Activated CD4-positive, alpha-beta T cell treated with anti-CD3 and anti-CD28 coated beads for 48 hours (primary cell): ENCODE results near the gene NR2F2.

Experiments
- DNase-seq: peaks from one replicate; pipeline ENCODE4 v3.0.0-alpha.2; 2020

The NR2F2 gene

GRCh38 chr15:96355568-96356187 is 25.2 kb downstream of the NR2F2 start:
- no peak for DNase-seq

DNA sequence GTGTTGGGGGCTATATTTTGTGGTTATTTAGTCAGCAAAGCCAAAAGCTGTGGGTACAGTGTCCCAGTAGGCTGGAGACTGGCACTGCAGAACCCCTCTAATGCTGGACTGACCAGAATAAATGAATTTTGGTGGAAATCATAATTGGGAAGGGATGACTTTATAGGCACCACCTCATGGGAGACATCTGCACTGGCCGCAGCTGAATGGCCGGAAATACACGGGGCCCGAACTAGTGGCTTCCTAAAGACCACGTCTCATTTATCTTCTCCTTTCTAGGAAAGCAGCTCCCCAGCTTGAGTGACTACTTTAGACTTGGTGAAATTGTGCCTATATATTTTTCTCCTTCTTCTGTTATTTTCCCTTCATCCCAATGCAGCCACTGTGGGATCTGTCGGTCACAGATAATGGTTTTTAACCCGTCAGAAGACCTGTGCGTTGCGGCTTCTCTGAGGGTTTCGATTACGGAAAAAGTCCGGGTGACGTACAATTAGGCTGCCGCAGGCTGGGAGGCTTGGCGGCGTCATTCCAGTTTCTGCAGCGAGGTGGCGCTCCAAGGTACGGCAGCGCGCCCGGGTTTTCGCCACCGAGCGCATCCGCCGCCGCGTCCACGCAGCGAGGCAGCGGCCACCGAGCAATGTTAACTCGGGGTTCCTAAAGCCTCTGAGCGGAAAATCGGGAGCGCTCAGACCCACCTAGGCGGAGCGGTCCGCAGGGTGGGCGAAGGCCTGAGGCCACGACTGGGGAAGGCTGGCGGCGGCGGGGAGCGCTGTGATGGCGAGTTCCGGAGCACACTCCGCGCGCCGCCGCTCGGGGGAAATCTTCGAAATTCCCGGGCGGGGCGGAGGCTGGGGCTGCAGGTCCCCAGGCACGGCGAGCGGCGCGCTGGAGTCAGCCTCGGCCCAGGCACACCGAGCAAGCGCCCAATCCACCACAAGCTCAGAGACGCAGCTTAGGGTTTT is 26.3 kb downstream of the NR2F2 start:
- DNase-seq, result peak; percentile 84

DNA sequence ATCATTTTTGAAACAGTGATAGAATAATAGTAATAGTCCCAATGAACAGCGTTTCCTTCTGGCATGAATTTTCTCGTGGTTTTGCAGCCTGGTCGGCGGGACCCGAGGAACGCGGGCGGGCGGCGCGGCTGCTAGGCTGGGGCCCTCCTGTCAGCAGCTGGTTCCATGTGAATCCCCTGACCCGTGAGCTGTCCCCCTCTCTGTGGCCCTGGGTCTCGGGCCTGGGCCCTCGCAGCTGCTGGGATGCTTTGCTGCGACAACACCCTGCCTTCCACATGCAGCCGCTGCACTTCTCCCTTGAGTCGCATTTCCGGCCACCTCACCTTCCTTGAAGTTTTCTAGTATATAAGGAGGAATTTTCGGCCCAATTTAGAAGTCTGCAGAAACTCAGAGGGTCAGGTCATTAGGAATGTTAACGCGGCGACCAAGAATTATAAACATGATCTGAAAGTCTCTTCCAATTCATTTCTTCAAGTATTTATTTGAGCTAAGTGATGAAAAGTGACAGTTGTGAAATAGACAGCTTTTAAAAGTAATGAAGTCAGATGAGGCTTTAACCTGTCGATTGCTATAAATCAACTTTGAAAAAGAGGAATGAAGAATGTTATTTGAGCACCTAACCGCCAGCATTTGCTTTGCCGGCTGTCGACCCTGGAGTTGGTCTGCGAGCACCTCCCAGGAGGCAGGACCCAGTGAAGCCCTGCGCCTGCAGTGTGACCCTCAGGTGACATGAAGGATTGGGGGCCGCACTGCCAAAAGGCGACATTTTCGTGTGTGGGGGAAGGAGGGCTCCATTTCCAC is 27.7 kb downstream of the NR2F2 start:
- no peak for DNase-seq

- no peak for DNase-seq
Measured at GRCh38 chr15:96358821-96359615, 28.5 kb downstream of the NR2F2 start.

- no peak for DNase-seq
Measured at GRCh38 chr15:96359616-96360521, 29.4 kb downstream of the NR2F2 start.

DNA sequence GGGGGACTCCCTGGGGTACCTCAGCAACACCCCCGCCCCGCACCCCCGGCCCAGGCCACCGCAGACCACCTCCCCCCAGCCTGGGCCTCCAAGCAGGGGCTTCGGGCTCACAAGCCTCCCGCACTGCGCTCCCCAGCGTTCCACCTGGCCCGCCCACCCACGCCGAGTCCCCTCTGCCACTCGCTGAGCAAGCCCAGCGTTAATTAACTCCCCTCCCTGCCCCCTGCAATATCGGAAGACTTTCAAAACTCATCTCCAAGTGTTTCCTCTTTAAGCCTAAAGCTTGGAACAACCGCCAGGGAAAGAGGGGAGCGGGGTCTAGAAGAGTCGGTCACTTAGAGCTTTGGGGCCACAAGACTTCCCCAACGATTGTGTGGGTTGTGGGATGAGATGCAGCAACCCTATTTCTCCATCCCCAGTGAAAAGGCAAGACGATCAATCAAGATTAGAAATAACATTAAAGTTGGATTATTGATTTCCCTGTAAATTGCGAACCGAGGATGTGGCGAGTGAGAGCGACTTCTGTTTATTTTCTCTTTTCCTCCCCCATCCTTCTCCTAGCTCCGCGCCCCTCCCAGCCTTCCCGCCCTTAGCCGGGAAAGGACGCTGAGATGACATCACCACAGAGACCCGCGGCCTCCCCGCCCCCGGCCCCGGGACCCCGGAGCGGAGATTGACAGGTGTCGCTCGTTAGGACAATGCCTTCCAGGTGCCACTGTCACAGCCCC is 30.2 kb downstream of the NR2F2 start:
- DNase-seq, result no peak

DNA sequence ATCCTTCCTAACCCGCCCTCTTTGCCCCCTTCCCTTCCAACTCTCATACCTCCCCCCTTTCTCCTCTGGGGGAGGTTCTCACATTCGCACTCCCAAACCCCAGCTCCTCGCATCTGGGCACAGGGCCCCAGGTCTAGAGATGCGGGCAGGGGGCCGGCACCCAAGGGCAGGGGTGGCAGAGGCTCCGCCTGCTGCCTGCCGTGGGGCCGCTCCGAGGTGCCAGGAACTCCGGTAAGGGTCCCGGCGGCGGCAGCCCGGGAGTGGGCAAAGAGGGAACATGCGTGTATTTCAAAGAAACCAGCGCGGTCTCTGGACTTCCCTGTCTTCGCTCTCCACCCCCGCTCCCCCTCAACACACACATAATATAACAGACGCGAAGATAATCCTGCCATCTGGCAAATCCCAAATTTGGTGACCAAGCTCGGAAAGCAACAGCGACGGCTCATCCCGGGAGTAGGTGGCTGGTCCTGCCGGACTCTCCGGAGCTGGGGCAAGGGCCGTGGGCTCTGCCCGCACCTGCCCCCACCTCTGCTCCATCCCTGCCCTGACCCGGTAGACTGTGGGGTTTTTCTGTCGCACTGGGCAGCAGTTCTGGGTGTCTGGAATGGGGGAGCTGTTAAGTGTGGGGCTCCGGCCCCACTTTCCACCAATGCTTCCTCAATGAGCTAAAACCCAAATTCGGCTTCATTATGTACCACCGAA is 31.0 kb downstream of the NR2F2 start:
- DNase-seq, result no peak

DNA sequence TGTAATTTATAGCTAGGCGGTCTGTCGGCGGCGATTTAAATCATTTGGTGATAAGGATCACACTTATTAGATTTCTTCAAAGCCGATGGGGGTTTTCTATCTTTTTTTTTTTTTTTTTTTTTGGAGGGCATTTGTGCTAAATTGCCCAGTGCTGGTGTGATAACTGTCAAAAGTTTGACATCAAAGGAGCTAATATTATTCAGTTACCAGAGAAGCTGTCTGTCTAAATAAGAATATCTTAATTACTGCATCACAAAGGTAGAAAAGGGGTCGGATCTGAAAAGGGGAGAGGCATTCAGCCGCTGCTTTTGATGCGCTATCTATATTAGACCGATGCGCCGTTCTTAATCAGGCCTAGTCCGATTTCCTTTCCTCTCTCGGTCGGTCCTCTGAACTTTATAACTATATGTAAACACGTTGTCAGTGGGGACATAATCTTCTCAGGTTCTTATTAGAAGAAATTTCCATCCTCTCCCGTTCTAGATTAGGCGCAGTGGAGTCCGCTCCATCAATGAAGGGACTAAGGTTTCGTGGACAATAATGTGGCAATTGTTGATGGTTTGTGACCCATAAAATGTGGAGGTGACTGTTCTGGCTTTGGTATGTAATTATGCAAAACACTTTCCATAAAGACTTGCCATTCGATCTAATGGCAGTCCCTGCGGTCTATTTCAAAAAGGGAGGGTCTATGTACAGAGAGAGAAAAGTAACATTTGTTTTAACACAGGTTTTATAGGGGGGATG is 31.7 kb downstream of the NR2F2 start:
- no peak for DNase-seq

- DNase-seq, result no peak
Measured at GRCh38 chr15:96362755-96363651, 32.5 kb downstream of the NR2F2 start.

DNA sequence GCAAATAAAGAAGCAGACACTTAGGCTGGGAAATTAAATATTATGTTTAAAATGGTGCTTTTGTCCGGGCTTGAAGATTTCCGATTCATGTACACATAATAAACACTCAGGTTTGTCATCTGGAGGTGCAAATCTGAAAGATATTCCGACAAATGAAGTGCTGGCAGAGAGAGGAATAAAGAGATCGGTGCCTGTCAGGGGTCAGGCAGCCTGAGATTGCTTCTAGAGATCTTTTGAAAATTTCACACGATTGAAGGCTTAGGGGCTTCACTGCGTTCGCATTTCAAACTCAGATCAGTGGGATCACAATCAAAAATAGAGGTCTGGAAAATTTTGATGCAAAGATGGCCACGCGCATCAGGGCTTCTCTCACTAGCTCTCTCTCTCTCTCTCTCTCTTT is 33.2 kb downstream of the NR2F2 start:
- DNase-seq, result no peak

- no peak for DNase-seq
Measured at GRCh38 chr15:96365781-96366525, 35.5 kb downstream of the NR2F2 start.

DNA sequence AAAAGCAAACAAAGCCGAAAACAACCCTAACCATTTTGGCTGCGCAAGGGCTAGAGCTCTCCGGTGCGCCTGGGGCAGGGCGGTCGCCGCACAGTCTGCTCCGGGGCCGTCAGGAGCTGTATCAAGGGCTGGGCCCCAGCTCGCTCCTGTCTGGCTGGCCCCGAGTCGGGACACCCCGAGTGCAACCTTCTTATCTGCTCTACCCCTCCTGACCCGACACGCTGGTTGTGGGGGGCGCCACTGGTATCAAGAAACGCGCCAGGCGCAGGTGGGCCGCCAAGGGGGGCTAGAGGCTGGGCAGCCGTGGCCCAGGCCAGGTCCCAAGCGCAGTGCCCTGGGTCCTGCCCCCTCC is 36.0 kb downstream of the NR2F2 start:
- DNase-seq, result no peak

DNA sequence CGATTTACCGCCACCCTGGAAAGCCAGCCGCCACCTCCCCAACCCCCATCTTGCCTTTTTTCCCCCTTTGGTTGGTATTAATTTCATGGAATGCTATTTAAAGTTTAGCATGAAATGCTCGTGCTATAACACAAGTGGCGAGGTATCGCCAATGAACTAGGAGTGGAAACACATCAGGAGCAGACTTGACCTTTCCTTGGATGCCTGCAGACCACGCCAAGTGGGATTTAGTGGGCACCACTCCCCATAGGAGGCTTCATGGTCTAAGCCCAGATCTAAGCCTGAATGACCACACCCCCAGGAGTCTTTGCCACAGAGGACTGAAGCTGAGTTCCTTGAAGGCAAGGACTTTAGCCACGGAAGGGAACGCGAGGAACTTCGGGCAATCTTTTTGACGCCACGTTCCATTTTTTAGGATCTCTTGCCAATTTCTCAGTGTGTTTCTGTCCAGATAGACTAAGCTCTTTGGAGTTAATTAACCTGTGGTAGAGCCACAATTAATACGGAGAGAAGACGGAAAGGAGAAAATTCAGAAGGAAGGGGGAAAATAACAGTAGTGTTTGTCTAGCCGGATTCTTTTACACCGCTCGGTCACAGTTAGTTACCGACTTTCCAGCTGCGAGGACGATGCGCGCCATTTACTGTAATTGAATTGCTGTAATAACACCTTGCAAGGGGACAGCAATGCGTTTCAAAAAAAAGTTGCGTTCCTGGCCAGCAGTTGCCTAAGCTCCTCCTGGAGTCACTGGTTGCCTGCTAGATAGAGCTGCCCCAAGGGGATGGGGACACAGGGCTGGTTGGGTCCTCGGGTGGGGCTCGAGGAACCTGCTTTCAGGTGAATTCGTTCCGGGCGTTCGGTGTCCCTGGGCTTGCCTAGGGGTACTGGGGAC is 37.1 kb downstream of the NR2F2 start:
- no peak for DNase-seq

- DNase-seq, result no peak
Measured at GRCh38 chr15:96369351-96369750, 38.9 kb downstream of the NR2F2 start.

DNA sequence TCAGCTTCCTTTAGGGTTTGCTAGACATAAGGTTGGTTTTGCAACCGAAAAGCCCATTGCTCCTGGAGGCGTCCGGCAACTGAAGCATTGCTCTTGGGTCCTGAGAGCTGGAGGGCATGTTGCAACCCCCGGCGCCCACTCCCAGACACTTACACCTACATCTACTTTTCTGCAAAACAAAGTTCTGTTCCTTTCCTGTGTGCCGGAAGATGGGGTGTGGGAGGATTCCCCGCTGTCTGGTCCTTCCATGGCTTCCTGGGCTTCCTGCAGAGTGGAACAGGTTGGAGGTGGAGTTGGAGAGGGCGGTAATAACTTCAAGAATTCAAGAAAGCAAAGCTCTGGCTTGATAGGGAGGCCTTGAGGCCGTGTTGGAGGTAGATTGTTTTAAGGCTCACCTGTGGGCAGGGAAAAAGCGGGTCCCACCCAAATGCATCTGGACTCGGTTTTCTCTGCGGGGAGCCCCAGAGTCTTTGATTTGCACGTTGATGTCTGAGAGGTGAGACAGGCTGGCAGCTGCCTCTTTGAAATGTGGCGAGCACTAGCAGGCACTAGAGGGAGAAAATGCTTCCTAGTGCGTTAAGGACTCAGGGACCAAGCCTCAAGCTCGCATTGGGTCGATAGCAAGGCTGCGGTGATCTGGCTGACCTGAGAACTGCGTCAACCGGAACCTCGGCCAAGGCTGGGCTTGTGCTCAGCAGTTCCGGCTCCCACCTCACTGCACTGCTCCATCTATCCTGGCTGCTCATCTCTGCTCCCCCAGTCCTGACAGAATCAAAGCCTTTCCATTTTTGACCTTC is 39.5 kb downstream of the NR2F2 start:
- no peak for DNase-seq

DNA sequence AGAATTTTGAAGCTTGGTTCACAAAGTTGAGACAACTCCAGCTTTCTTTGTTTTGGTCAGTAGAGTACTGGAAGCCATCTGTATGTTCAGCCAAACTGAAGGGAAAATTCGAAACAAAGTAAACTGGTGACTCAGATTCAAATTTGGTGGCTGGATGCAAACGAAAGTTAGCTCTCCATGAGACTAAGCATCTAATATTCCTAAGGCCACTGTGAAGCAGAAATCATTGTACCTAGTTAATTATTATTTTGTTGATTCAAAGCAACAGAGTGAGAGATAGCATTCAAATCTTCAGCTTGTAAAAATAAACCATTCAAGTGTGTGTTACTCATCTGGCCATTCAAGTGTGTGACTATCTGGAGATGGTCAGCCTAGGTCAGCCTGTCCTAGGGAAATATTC is 42.1 kb downstream of the NR2F2 start:
- no peak for DNase-seq
